Measurements from ENCODE around the gene OR6Y1. TPM values are rescaled to one million over a fixed set of nuclear protein-coding genes. Genes with fewer than 3 reads are reported as not detected.

The OR6Y1 gene
- total and polyA plus RNA-seq, 4 donors = not detected

GRCh38 chr1:158563853-158564252, 9.6 kb upstream of the OR6Y1 start:
- Histone ChIP-seq H3K27me3 (ENCODE audit: control insufficient read depth in 4 of 4, insufficient read depth in 4 of 4, low read length in 3 of 4) (peaks cover 0 to 2% (median 0%) of the 10 kb centered on the region in 4 donors), H3K4me3 (ENCODE audit: low read depth in 1 of 3, low read length in 3 of 3) (no peak overlapping the region), H3K27ac (ENCODE audit: low read depth in 1 of 2, low read length in 2 of 2) (no peak overlapping the region), H3K36me3 (ENCODE audit: control insufficient read depth in 4 of 4, insufficient read depth in 3 of 4, low read depth in 1 of 4, low read length in 3 of 4) (no peaks in the 10 kb centered on the region), H3K9ac (ENCODE audit: low read depth in 1 of 2, low read length in 2 of 2) (no peak overlapping the region), H3K9me3 (ENCODE audit: control insufficient read depth in 4 of 4, low read length in 3 of 4) (no peaks in the 10 kb centered on the region), H3K4me1 (ENCODE audit: control insufficient read depth in 4 of 4, insufficient read depth in 4 of 4, low read length in 3 of 4) (no peaks in the 10 kb centered on the region)
- DNase-seq (ENCODE audit: low spot score) = no peak
- TF ChIP-seq YY1 (IDR thresholded peaks at IDR 0.05) = no peak
- TF ChIP-seq HNF4G (IDR thresholded peaks at IDR 0.05) = no peak
- no peak for TF ChIP-seq FOXA1 (IDR thresholded peaks at IDR 0.05)
- TF ChIP-seq SP1 (IDR thresholded peaks at IDR 0.05) = no peak
- TF ChIP-seq FOXA2 (IDR thresholded peaks at IDR 0.05) = no peak
- TF ChIP-seq HNF4A (conservative IDR thresholded peaks at IDR 0.05) = no peak
- TF ChIP-seq, protein P1, sequence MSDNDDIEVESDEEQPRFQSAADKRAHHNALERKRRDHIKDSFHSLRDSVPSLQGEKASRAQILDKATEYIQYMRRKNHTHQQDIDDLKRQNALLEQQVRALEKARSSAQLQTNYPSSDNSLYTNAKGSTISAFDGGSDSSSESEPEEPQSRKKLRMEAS (IDR thresholded peaks at IDR 0.05) = no peak
- TF ChIP-seq, protein P2, sequence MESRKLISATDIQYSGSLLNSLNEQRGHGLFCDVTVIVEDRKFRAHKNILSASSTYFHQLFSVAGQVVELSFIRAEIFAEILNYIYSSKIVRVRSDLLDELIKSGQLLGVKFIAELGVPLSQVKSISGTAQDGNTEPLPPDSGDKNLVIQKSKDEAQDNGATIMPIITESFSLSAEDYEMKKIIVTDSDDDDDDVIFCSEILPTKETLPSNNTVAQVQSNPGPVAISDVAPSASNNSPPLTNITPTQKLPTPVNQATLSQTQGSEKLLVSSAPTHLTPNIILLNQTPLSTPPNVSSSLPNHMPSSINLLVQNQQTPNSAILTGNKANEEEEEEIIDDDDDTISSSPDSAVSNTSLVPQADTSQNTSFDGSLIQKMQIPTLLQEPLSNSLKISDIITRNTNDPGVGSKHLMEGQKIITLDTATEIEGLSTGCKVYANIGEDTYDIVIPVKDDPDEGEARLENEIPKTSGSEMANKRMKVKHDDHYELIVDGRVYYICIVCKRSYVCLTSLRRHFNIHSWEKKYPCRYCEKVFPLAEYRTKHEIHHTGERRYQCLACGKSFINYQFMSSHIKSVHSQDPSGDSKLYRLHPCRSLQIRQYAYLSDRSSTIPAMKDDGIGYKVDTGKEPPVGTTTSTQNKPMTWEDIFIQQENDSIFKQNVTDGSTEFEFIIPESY (IDR thresholded peaks at IDR 0.05) = no peak
- TF ChIP-seq RXRA (IDR thresholded peaks at IDR 0.05) = no peak
- TF ChIP-seq, protein P3, sequence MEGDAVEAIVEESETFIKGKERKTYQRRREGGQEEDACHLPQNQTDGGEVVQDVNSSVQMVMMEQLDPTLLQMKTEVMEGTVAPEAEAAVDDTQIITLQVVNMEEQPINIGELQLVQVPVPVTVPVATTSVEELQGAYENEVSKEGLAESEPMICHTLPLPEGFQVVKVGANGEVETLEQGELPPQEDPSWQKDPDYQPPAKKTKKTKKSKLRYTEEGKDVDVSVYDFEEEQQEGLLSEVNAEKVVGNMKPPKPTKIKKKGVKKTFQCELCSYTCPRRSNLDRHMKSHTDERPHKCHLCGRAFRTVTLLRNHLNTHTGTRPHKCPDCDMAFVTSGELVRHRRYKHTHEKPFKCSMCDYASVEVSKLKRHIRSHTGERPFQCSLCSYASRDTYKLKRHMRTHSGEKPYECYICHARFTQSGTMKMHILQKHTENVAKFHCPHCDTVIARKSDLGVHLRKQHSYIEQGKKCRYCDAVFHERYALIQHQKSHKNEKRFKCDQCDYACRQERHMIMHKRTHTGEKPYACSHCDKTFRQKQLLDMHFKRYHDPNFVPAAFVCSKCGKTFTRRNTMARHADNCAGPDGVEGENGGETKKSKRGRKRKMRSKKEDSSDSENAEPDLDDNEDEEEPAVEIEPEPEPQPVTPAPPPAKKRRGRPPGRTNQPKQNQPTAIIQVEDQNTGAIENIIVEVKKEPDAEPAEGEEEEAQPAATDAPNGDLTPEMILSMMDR (IDR thresholded peaks at IDR 0.05; ENCODE audit: low read depth, low read length, missing input control) = no peak
- TF ChIP-seq ATF3 (IDR thresholded peaks at IDR 0.05) = no peak
- no peak for TF ChIP-seq RAD21 (IDR thresholded peaks at IDR 0.05)
- WGBS = 62% methylated on average over 2 of the region's 2 CpGs

GRCh38 chr1:158559696-158560095, 5.5 kb upstream of the OR6Y1 start:
- Histone ChIP-seq H3K9me3 (ENCODE audit: control insufficient read depth in 4 of 4, low read length in 3 of 4) (no peaks in the 10 kb centered on the region), H3K36me3 (ENCODE audit: control insufficient read depth in 4 of 4, insufficient read depth in 3 of 4, low read depth in 1 of 4, low read length in 3 of 4) (no peaks in the 10 kb centered on the region), H3K27me3 (ENCODE audit: control insufficient read depth in 4 of 4, insufficient read depth in 4 of 4, low read length in 3 of 4) (peaks cover 0 to 4% (median 0%) of the 10 kb centered on the region in 4 donors), H3K4me3 (ENCODE audit: low read depth in 1 of 3, low read length in 3 of 3) (no peak overlapping the region), H3K4me1 (ENCODE audit: control insufficient read depth in 4 of 4, insufficient read depth in 4 of 4, low read length in 3 of 4) (no peaks in the 10 kb centered on the region), H3K9ac (ENCODE audit: low read depth in 1 of 2, low read length in 2 of 2) (no peak overlapping the region), H3K27ac (ENCODE audit: low read depth in 1 of 2, low read length in 2 of 2) (no peak overlapping the region)
- TF ChIP-seq HNF4A (conservative IDR thresholded peaks at IDR 0.05) (no peak), GABPA (IDR thresholded peaks at IDR 0.05 in 1 of 2, conservative IDR thresholded peaks at IDR 0.05 in 1 of 2) (no peak), SP1 (IDR thresholded peaks at IDR 0.05) (no peak), HNF4G (IDR thresholded peaks at IDR 0.05) (no peak), ATF3 (IDR thresholded peaks at IDR 0.05) (no peak), TAF1 (conservative IDR thresholded peaks at IDR 0.05) (no peak), FOXA1 (IDR thresholded peaks at IDR 0.05) (no peak), YY1 (IDR thresholded peaks at IDR 0.05) (no peak), EGR1 (IDR thresholded peaks at IDR 0.05; ENCODE audit: low read depth in 2 of 2) (no peak), NR2F2 (IDR thresholded peaks at IDR 0.05) (no peak), REST (IDR thresholded peaks at IDR 0.05) (no peak), FOXA2 (IDR thresholded peaks at IDR 0.05) (no peak), JUND (IDR thresholded peaks at IDR 0.05) (no peak), RAD21 (IDR thresholded peaks at IDR 0.05) (no peak)
- TF ChIP-seq, protein P1 (IDR thresholded peaks at IDR 0.05) = no peak
- TF ChIP-seq, protein P2 (IDR thresholded peaks at IDR 0.05) = no peak
- TF ChIP-seq, protein P3 (IDR thresholded peaks at IDR 0.05; ENCODE audit: low read depth, low read length, missing input control) = no peak
- WGBS = 76% methylated on average over 1 of the region's 1 CpG
- no peak for DNase-seq (ENCODE audit: low spot score)

Measured in liver (tissue), 9 donors.